HEK293 (cell line): ENCODE measurements around the gene CASKIN2.

ENCODE experiments used
- CTCF ChIA-PET: fragments of 350-600 bp; formaldehyde crosslinking; extraction: SDS; loops from one replicate; lab custom pipeline; 2021; ENCODE audit warnings: antibody characterized with exemption; lab: Yijun Ruan, JAX
- POLR2A ChIA-PET: fragments of 300-600 bp; formaldehyde crosslinking; extraction: SDS; loops from one replicate; lab custom pipeline; 2020; ENCODE audit warnings: antibody characterized with exemption, inconsistent platforms; lab: Yijun Ruan, JAX
- H3K27ac ChIP-seq: fragments of 200-500 bp; sonication (Bioruptor generic); 2 replicates; pipeline ENCODE4 v1.5.1; 2014; ENCODE audit warnings: low read depth, low read length, control low read depth, inconsistent platforms; ENCODE audit errors: extremely low read depth
- H3K36me3 ChIP-seq, 2 experiments: fragments of 200-500 bp in 1 of 2; sonication (Bioruptor generic) in 1 of 2; 1 replicate in 1 of 2; 2 replicates in 1 of 2; pipeline ENCODE4 v1.5.1; 2014 to 2017; ENCODE audit warnings: inconsistent platforms in 2 of 2, low read length in 2 of 2; ENCODE audit not compliant: control insufficient read depth in 2 of 2, insufficient read depth in 1 of 2
- H3K4me1 ChIP-seq: fragments of 200-500 bp; sonication (Bioruptor generic); 2 replicates; pipeline ENCODE4 v1.5.1; 2014; ENCODE audit warnings: mild to moderate bottlenecking, low read length, inconsistent platforms; ENCODE audit not compliant: control insufficient read depth, insufficient read depth
- H3K4me3 ChIP-seq: 2 replicates; pipeline ENCODE4 v1.5.1; 2011; ENCODE audit warnings: low read depth, mild to moderate bottlenecking, control low read depth, low read length, moderate library complexity
- H3K9me3 ChIP-seq: fragments of 200-500 bp; sonication (Bioruptor generic); 2 replicates; pipeline ENCODE4 v1.5.1; 2014; ENCODE audit warnings: low read depth, low read length, inconsistent platforms; ENCODE audit not compliant: control insufficient read depth, insufficient read depth
- BCL11B ChIP-seq: fragments of 450-650 bp; formaldehyde crosslinking; IDR thresholded peaks from 2 replicates; pipeline ENCODE4 v1.5.1; 2016; ENCODE audit warnings: low read depth, missing biosample characterization, missing genetic modification characterization
- GLI4 ChIP-seq: fragments of 450-650 bp; formaldehyde crosslinking; IDR thresholded peaks from 2 replicates; pipeline ENCODE4 v1.5.1; 2016; ENCODE audit warnings: missing biosample characterization, missing genetic modification characterization
- PRDM2 ChIP-seq: fragments of 450-650 bp; formaldehyde crosslinking; IDR thresholded peaks from 2 replicates; pipeline ENCODE4 v1.5.1; 2016; ENCODE audit warnings: missing biosample characterization, missing genetic modification characterization, borderline replicate concordance
- WT1 ChIP-seq: fragments of 450-650 bp; formaldehyde crosslinking; IDR thresholded peaks from 2 replicates; pipeline ENCODE4 v1.5.1; 2016; ENCODE audit warnings: missing biosample characterization, missing genetic modification characterization
- ZBTB10 ChIP-seq: fragments of 450-650 bp; formaldehyde crosslinking; IDR thresholded peaks from 2 replicates; pipeline ENCODE4 v1.5.1; 2016; ENCODE audit warnings: missing biosample characterization, missing genetic modification characterization
- ZFP3 ChIP-seq: fragments of 450-650 bp; formaldehyde crosslinking; IDR thresholded peaks from 2 replicates; pipeline ENCODE4 v1.5.1; 2016; ENCODE audit warnings: low read depth, missing biosample characterization, missing genetic modification characterization
- ZFP69B ChIP-seq: fragments of 450-650 bp; formaldehyde crosslinking; IDR thresholded peaks from 2 replicates; pipeline ENCODE4 v1.5.1; 2016; ENCODE audit warnings: missing biosample characterization, missing genetic modification characterization
- ZNF184 ChIP-seq: fragments of 450-650 bp; IDR thresholded peaks from 2 replicates; pipeline ENCODE4 v1.5.1; 2018; ENCODE audit warnings: missing biosample characterization, mild to moderate bottlenecking, missing genetic modification characterization
- ZNF223 ChIP-seq: fragments of 450-650 bp; formaldehyde crosslinking; IDR thresholded peaks from 2 replicates; pipeline ENCODE4 v1.5.1; 2016; ENCODE audit warnings: missing biosample characterization, missing genetic modification characterization
- ZNF280C ChIP-seq: fragments of 450-650 bp; formaldehyde crosslinking; IDR thresholded peaks from 2 replicates; pipeline ENCODE4 v1.5.1; 2016; ENCODE audit warnings: missing biosample characterization, missing genetic modification characterization
- ZNF324 ChIP-seq: fragments of 450-650 bp; formaldehyde crosslinking; IDR thresholded peaks from 2 replicates; pipeline ENCODE4 v1.5.1; 2016; ENCODE audit warnings: missing biosample characterization, missing genetic modification characterization
- ZNF488 ChIP-seq: fragments of 450-650 bp; formaldehyde crosslinking; IDR thresholded peaks from 2 replicates; pipeline ENCODE4 v1.5.1; 2016; ENCODE audit warnings: missing biosample characterization, missing genetic modification characterization
- ZNF580 ChIP-seq: fragments of 450-650 bp; formaldehyde crosslinking; IDR thresholded peaks from 2 replicates; pipeline ENCODE4 v1.5.1; 2016; ENCODE audit warnings: missing biosample characterization, missing genetic modification characterization
- ZNF707 ChIP-seq: fragments of 450-650 bp; formaldehyde crosslinking; IDR thresholded peaks from 2 replicates; pipeline ENCODE4 v1.5.1; 2016; ENCODE audit warnings: missing biosample characterization, missing genetic modification characterization
- TF ChIP-seq, protein P1 (sequence below): fragments of 450-650 bp; formaldehyde crosslinking; IDR thresholded peaks from 2 replicates; pipeline ENCODE4 v1.5.1; 2017; ENCODE audit warnings: missing biosample characterization, missing genetic modification characterization
- TF ChIP-seq, protein P2 (sequence below): fragments of 450-650 bp; formaldehyde crosslinking; IDR thresholded peaks from 2 replicates; pipeline ENCODE4 v1.5.1; 2016; ENCODE audit warnings: missing biosample characterization, missing genetic modification characterization

Gene CASKIN2

DNA sequence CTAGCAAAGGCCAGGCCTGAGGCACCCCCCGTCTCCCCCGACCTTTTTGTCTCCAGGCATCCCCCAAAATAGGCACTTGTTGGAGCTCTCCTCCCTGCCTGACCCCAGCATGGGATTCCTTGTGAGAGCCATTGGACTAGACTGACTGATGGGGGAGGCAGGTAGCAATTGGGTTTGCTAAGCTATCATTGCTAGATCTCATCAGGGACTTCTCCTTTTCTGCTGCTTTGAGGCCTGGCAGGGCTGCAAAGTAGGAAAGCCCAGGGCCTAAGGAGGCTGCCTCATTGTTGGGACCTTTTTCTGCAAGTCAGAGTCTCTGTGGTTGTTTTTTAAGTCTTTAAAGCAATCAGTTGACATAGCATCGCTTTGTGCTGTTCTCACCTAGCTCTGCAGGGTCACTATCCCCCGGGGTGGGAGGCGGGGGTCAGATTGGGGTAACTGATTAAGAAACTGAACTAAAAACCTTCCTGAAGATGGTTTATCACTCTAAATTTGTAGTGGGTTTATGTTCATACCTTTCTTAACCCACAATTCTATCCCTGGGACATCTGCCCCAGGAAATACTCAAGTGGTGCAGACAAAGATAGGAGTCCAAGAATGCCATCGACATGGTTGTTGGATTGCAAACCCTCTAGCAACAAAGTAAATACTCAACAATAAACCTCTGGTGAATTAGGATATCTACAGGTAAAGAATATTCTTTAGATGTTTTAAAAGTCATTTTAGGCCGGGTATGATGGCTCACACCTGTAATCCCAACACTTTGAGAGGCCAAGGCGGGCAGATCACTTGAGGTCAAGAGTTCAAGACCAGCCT is 38.2 kb upstream of the CASKIN2 start:
- Histone ChIP-seq H3K4me3 (no peak overlapping the region), H3K36me3 (no peaks in the 10 kb centered on the region), H3K27ac (no peak overlapping the region), H3K4me1 (peaks cover 15% of the 10 kb centered on the region; the same call in 1 of the 2 replicates), H3K9me3 (no peaks in the 10 kb centered on the region)
- ChIA-PET POLR2A (interaction anchor here (0.7 to 1.1 kb wide), 3 partner anchors 11 to 29 kb away, joined by 3 to 5 read pairs (median 5); no protein-coding TSS in a partner anchor), CTCF (interaction anchor here (0.7 to 2.5 kb wide), 5 partner anchors 11 to 231 kb away, joined by 3 to 12 read pairs (median 4); partner anchors contain the start of gene SMIM5)
- no peak for TF ChIP-seq WT1
- no peak for TF ChIP-seq ZNF184 (tag by site-specific recombination)
- TF ChIP-seq, protein P1, sequence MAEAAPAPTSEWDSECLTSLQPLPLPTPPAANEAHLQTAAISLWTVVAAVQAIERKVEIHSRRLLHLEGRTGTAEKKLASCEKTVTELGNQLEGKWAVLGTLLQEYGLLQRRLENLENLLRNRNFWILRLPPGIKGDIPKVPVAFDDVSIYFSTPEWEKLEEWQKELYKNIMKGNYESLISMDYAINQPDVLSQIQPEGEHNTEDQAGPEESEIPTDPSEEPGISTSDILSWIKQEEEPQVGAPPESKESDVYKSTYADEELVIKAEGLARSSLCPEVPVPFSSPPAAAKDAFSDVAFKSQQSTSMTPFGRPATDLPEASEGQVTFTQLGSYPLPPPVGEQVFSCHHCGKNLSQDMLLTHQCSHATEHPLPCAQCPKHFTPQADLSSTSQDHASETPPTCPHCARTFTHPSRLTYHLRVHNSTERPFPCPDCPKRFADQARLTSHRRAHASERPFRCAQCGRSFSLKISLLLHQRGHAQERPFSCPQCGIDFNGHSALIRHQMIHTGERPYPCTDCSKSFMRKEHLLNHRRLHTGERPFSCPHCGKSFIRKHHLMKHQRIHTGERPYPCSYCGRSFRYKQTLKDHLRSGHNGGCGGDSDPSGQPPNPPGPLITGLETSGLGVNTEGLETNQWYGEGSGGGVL (tag by site-specific recombination) = no peak
- TF ChIP-seq ZNF580 (tag by site-specific recombination) = no peak
- TF ChIP-seq BCL11B (tag by site-specific recombination) = no peak
- no peak for TF ChIP-seq ZNF280C (tag by site-specific recombination)
- no peak for TF ChIP-seq ZNF707 (tag by site-specific recombination)
- TF ChIP-seq ZFP69B (tag by site-specific recombination) = no peak
- no peak for TF ChIP-seq PRDM2 (tag by site-specific recombination)
- TF ChIP-seq, protein P2, sequence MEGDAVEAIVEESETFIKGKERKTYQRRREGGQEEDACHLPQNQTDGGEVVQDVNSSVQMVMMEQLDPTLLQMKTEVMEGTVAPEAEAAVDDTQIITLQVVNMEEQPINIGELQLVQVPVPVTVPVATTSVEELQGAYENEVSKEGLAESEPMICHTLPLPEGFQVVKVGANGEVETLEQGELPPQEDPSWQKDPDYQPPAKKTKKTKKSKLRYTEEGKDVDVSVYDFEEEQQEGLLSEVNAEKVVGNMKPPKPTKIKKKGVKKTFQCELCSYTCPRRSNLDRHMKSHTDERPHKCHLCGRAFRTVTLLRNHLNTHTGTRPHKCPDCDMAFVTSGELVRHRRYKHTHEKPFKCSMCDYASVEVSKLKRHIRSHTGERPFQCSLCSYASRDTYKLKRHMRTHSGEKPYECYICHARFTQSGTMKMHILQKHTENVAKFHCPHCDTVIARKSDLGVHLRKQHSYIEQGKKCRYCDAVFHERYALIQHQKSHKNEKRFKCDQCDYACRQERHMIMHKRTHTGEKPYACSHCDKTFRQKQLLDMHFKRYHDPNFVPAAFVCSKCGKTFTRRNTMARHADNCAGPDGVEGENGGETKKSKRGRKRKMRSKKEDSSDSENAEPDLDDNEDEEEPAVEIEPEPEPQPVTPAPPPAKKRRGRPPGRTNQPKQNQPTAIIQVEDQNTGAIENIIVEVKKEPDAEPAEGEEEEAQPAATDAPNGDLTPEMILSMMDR (tag by site-specific recombination) = no peak
- no peak for TF ChIP-seq ZNF488 (tag by site-specific recombination)
- no peak for TF ChIP-seq ZNF324 (tag by site-specific recombination)
- TF ChIP-seq ZNF223 (tag by site-specific recombination) = no peak
- no peak for TF ChIP-seq ZFP3
- TF ChIP-seq GLI4 = no peak
- no peak for TF ChIP-seq ZBTB10 (tag by site-specific recombination)
